Activated T-cell treated with anti-CD3 and anti-CD28 coated beads, Interleukin-2, amount 50 U/mL, for 1 hour (primary cell): Measurements from ENCODE around the gene INO80B.
"Not testable (repeated sequence)": the region's sequence is repeated elsewhere in the genome, so short reads cannot be mapped to it uniquely, and the experiment has no call there.

Experiments used
- DNase-seq: peaks from one replicate; pipeline ENCODE4 v3.0.0-alpha.2; 2020

INO80B gene

DNA sequence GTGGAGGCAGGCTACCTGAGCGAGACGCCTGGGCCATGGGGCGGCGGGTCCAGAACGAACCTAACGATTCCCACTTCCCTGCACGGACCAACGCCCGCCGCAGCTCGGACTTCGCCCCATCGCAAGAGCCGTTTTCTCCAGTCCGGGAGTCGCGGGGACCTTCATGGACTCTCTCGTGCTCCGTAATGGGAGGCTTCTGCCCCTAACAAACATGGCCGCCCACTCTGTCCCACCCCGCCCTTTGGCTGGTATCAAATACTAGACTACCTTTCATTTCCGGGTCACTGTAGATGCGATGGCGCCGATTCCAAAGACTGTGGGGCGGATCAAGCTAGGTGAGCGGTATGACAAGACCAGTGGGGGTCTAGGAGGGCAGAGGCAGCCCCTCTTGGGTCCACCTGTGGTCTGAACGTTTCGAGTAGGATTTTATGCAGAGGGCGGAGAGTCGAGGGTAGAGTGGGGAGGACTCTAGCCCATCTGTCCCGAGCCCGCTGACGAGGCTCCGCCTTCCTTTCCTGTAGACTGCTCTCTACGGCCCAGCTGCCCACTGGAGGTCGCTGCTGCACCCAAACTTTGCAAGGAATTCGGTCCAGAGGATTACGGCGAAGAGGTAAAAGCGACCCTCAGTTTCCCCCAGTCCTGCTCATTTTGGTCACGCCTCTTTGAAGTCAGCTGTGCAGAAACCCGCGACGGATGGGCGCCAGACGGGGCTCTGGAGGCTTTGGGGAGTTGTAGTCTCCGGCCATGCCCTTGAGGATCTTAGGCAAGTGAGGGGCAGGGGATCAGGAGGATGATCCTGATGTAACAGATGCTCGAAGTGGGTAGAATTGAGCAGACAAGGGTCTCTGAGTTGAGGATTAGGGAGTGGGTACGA is 28.2 kb downstream of the INO80B start, which contains the start of the genes CCDC142 and TTC31:
Gene CCDC142, minus strand, starts transcription at position 198 of the 874 bp plus-strand sequence. Its CDS starts 161 bp downstream, at position 37.
Gene TTC31, plus strand, starts transcription at position 281 of the 874 bp plus-strand sequence. Its CDS starts 15 bp downstream, at position 296.
- peak; percentile 89 for DNase-seq

DNA sequence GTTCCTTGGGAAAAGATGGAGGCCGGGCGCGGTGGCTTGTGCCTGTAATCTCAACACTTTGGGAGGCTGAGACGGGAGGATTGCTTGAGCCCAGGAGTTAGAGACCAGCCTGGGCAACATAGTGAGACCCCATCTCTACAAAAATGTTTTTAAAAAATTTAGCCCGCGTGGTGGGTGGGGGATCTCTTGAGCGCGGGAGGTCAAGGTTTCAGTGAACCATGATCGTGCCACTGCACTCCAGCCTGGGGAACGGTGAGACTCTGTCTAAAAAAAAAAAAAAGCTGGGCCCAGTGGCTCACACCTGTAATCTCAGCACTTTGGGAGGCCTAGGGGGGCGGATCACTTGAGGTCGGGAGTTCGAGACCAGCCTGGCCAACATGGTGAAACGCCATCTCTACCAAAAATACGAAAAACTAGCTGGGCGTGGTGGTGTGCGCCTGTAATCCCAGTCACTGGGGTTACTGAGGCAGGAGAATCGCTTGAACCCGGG is 28.8 kb downstream of the INO80B start:
- DNase-seq: not testable (repeated sequence)

DNA sequence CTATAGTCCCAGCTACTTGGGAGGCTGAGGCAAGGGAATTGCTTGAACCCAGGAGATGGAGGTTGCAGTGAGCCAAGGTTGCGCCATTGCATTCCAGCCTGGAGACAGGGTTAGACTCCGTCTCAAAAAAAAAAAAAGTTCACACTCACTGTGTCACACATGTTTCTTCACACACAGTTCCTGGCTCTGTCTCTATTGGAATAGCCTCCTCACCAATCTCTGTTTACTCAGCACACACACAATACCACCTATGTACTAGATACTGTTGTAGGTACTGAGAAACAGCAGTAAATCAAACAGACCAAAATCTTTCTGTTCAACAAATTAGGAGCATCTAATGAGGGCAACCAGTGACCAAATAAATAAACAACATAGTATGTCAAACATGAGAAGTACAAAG is 31.3 kb downstream of the INO80B start:
- no peak for DNase-seq

DNA sequence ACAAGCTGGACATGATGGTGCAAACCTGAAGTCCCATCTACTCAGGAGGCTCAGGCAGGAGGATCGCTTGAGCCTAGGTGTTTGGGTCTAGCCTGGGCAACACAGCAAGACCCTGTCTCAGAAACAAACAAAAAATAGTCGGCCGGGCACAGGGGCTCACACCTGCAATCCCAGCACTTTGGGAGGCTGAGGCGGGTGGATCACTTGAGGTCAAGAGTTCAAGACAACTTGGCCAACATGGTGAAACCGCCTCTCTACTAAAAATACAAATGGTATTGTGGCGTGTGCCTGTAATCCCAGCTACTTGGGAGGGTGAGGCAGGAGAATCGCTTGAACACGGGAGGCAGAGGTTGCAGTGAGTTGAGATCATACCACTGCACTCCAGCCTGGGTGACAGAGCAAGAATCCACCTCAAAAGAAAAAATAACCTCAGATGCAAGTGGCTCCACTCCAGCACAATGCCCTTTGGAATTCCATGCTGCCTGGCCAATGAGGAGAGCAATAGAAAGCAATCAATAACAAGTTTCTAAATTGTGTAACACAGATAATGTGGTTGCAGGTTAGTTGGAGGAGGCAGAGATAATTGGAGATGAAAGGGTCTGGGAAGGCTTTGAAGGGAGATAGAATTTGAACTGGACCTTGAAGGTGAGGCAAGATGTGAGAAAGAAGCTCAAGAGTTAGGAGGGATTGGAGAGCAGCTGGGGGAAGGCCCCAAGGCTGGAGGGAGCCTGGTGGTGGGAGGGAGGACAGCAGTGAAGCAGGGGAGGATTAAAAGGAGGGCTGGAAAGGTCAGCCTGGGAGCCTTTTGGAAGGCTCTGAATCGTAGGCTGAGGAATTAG is 34.0 kb downstream of the INO80B start:
- DNase-seq: no peak

DNA sequence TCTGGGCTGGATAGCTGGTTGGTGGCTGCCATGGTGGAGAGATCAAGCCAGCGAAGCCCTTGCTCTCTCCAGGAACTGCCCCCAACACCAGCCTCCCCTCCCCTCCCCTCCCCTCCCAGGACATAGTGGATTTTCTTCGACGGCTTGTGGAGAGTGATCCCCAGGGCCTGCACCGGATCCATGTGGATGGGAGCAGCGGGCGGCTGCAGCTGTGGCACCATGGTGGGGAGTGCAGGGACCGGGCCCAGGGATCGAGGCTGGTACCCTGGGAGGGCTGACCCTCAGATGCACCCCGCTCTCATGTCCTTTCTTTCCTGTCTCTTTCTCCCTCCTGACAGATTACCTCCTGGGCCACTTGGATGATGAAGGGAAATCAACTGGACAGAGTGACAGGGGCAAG is 35.0 kb downstream of the INO80B start:
- no peak for DNase-seq

DNA sequence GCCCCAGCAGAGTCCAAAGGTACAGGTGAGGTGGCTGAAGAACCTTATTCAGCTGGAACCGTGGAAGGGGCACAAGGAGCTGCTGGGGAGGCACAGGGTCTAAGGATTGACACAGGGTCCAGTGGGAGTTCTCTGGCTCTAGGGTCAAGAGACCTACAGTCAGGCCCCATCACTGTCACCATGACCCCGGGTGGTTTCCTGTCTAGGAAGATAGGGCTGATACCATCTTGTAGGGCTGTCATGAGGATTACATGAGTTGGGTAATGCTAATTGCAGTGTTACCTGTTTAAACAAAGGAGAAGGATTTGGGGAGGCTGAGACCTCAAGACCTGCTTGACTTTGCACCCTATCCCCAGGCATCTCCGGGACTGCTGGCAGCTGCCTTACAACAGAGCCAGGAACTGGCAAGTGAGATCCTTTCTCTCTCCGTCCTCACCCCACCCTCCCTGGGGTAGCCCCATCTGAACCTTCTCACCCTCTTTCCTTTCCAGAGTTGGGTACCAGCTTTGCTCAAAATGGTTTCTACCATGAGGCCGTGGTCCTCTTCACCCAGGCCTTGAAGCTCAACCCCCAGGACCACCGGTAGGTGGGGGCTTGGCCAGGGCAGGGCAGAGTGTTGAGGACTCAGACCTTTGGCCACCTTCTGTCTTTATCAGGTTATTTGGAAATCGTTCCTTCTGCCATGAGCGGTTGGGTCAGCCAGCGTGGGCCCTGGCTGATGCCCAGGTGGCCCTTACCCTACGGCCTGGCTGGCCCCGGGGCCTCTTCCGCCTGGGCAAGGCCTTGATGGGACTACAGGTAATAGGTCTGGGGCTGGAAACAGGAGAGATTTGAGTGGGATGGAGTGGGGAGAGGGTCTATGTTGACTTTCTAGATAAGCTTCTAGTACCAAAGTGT is 37.0 kb downstream of the INO80B start:
- DNase-seq: no peak

DNA sequence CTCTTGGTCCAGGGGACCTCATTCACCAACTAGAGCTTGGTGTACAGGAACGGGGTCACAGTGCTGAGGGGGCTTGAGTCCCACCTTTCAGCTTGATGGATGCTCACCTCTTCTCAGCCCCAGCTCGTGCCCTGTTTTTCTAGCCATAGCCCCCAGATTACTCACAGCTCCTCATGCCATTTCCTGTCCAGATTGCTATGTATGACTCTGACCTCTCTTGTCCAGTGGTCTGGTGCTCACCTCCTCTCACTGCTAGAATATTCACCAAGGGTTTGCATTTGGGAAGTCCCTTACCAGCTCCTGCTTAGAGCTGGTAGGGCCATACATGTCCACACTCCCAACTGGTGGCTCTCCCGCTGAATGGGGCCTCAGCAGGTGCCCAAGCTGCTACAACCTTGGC is 38.7 kb downstream of the INO80B start:
- no peak for DNase-seq

DNA sequence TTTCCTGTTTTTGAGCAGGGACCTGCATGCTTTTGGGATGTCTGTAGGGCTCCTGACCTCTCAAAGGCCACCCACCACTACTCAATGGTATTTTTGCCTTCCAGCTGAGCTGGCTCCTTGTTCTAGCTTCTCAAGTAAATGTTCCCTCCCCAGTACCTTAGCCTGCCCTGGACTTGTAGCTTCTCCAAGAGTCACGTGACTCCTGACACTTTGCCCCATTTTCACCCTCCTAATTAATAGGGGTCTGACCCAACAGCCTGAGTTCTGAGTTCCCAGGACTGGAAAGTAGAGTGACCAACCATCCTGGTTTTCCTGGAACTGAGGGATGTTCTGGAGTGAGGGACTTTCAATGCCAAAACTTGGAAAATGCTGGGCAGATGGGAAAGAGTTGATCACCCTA is 40.6 kb downstream of the INO80B start:
- DNase-seq: no peak

DNA sequence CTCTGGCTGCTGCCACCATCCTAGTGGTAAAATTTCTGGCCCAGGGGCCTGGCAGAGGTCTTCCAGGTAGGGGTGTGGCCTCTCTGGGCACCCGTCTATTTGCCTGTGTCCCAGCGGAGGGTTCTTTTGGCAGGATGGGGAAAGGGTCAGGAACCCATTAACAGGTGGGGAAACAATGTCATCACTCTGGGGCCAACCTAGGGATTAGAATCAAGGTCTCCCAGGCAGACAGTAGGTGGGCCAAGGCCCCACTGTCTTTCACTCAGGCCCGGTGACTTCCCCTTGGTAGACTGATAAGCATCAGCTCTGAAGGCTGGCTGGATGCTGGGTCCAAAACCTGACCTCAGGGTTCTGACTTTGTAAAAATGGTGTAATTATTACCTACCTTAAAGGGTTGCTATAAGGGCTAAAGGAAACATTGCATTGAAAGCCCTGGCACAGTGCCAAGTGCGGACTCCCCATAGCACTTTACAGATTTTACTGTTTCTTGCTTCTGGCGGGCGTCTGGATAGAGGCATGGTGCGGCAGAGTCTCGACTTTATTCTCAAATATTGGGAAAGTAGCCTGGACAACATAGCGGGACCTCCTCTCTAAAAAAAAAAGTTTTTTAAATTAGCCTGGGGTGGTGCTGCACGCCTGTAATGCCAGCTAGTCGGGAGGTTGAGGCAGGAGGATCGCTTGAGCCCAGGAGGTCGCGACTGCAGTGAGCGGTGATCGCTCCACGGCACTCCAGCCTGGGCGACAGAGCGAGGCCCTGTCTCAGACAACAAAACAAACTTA is 42.3 kb downstream of the INO80B start:
- DNase-seq: no peak

DNA sequence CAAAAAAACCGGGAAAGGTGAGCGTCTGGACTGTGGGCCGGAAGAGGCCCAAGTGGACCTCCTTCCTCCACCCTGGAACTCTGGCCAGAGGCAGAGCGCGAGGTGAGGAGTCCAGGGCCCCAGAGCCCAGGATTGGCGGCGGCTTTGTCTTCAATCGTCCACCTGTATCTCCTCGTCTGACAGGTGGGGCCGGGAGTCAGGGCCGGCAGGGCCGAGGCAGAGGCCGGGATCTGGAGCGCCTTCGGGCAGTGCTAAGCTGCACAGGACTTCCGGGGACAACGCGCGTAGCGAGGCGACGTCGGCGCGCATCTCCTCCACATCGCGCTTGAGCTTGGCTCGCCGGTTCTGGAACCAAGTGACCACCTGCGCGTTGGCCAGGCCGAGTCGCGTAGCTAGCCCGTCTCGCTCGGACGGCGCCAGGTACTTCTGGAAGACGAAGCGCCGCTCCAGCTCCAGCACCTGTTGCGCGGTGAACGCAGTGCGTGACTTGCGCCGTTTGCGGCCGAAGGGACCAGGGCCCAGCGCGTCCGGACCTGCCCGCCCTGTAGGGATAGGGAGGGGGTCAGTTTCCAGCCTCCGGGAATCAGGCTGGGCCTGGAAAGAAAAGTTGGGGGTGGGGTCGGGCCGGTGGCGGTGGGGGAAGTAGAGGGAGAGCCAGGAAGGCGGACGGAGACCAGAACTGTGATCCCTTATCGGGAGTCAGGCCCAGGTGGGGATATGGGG is 43.1 kb downstream of the INO80B start:
- DNase-seq: no peak

DNA sequence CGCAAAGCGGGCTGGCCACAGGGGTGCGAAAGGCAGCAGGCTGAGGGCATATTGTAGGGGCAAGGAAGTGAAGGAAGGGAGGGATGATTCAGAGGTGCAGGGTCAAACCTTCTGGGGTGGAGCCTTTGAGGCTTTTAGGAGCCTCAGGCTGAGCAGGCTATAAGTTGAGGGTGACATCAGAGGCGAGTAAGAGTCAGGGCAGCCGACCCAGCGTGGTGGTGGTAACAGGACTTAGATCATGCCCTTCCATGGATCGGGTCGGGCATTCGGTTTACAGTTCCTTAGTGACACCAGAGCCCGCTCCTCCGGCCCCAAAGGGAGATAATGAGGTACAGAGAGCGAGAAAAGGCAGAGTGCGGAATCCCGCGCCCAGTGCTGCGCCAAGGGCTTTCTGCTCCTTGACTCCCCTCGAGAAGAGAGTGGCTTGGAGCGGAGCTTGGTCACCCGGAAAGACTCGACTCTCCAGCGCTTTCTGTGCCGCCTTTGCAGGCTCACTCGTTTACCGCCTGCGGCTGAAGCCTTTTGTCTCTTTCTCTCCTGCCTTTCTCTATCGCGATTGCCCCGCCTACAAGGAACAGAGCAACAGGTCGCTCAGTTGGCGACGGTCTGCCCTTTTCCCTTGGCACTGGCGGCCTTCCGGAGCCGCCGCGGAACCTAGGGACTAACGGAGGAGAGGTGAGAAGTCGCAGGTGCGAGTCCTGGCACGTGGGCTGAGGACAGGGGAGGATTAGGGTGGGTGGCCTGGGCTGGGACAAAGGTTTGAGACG is 43.8 kb downstream of the INO80B start:
- DNase-seq: no peak

DNA sequence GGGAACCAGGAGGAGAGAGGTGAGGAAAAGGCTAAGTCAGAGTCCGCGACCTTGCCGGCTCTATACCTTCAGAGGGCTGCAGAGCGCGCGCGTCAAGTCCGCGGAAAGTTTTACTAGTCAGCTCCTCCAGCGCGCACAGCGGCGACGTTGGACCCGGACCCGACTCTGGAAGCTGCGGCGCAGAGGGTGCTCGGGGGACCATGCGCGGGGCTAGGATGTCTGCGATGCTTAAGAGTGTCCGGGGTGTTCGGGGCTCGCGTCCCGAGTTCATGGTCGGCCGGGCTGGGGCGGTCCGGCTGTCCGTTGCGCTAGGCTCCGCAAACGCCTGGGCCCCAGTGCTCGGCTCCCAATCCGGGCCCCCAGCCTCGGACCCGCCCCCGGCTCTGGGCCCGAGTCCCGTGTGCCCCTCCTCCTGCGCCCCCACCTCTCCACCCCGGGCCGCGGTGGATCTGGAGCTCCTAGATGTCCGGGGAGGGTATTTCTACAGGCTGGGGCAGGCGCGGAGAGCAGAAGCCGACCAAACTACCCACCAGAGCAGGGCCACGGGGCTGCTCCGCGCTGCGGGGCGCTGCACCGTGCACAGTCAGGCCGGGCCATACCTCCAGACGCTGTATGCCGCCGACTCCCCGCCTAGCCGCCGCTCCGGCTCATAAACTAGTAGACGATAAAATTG is 44.5 kb downstream of the INO80B start, which contains the start of gene LBX2:
Gene LBX2, minus strand, starts transcription at position 337 of the 673 bp plus-strand sequence. Its CDS starts 66 bp downstream, at position 271.
- DNase-seq: peak; percentile 48

DNA sequence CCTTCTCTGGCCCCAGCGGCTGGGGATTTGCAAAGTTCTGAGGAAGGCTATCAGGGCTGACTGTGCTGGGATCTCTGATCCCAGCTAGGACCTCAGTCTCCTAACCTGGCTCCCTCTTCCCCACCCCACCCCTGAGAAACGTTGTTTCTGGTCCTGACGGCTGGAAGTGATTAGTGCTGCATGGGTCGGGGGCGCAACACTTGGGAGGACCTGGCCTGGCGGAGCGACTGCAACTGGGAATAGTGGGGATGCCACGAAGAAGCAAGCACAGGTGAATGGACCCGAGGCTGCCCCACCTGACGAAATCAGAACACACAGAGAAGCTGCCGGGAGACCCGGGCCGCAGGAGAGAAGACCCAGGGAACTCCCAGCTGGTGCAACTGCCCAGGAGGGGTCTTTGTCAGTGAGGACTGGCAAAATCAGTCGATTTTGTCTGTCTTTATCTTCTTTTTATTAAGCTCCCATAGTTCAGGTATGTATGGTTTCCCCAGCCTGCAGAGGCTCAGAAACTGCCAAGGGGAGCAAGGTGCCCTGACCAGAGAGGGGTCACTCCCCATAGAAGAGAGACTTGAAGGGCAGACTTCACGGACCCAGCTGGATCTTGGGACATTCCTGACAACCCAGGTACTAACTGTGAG is 45.2 kb downstream of the INO80B start:
- no peak for DNase-seq

DNA sequence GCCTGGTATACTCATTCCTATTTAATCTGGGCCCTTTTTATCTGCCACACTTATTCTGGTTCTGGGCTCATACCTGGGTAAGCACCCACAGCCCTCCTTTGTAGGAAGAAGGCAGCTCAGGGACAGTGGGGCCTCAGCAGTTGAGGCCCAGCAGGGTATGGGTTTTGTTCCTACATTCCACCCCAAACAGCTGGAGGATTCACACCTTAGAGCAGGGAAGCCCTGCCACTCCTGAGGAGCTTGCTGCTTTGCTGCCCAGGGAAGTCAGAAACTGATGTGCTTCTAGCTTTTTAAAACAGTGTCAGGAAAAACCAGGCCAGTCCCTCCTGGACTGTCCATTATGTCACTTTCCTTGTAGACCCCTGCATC is 45.7 kb downstream of the INO80B start:
- no peak for DNase-seq

DNA sequence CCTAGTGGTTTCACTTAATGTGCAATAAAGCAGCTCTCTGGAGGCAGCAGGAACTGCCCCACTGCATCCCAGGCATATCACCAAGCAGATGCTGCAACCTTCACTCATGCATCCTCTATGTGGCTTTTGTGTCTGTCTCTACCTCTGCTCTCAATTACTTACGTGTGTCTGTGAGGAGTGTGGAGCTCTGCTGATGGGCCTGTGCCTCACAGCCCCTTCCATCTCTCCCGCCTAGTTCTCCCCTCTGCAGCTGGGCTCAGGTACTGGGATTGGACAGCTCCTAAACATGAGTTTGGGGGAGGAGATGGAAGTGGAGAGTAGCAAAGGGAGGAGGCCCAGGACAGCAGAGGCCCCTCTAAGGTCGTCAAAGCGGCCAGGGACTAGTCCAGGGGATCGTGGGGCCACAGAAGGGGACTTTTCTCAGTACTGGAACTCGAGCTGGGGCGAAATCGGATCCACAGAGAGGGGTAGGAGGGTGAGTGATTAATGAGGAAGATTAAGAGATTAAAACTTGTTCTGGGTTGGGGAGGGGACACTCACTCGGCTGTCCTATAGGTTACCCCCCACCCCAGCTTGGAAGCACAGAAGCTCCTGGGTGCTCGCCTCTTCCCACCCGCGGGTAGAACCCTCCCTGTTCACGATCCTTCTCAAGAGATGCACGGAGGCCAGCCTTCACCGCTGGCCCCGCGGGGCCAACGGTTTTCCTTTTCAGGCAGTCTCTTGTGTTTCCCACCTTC is 46.6 kb downstream of the INO80B start:
- no peak for DNase-seq

DNA sequence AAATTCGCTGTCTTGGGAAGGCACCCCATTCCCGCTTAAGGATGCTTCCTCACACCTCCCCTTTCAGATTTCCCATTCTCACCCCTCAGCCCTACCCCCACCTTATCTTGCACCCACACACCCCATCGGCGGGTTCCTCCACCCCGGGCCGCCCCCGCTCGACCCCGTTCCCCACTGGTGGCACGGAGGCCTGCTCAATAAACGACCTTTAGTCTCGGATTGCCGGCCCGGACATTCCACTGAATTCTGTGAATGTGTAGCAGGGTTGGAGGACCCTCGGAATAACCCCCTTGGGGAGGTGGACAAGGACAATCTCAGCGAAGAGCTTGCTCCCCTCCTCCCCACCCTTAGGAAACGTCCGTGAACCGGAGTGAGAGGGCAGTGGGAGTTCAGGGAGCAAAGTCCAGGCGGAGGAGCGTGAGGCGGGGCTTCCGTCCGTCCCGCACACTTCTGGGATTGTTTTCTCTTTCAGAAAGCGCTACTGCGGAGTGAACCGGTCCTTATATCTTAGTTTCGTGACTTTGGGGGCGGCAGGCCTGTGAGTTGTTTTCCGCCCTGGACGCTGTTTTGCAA is 47.3 kb downstream of the INO80B start:
- DNase-seq: no peak

DNA sequence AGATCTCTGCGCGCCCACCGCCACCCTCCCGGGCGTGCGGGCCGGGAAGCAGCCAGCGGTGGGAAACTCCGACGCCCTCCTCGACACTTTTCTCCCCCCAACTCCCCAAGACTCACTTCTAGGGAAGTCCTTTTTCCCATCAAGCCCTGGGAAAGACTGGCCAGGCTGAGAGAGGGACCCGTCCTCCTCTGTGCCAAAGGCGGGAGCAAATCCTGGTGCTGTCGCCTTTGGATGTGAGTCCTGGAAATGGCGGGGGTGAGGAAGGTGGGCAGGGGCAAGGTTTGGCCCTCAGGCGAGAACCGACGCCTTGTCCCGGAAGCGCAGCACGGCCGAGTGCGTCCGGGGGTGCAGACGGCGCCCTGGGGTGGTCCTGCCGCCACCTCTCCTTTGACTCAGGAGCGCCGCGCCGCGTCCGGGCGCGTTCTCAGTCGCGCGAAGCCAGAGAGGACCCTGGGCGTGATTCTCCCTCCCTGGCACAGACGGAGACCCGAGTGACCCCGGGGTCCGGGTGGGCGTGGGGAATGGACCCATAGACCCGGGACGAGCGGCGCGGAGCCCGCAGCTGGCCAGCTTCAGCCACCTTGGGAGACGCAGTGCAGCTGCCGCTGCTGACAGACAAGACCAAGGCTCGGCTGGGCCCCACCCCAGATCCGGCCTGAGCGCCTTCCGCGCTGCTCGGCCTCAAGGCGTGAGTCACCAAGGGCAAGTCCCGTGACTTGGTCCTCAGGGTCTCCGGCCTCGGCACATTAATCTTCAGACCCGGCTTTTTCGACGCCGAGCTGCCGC is 48.0 kb downstream of the INO80B start:
- DNase-seq: peak; percentile 54
